COLO668 (cell line): ENCODE data around the gene DACT1.

Experiments
- DNase-seq: peaks from one replicate; lab custom pipeline; 2025; ENCODE audit not compliant: unreplicated experiment; lab: John Stamatoyannopoulos, UW

The DACT1 gene

GRCh38 chr14:58635091-58635830 lies 2.5 kb upstream of the DACT1 start:
- no peak for DNase-seq

- no peak for DNase-seq
These were observed 1.6 kb upstream of the DACT1 start for GRCh38 chr14:58636129-58636528.

- DNase-seq: no peak
These were observed 747 bp upstream of the DACT1 start for GRCh38 chr14:58637040-58637390.

- DNase-seq: peak; percentile 84
These were observed 752 bp downstream of the DACT1 start for GRCh38 chr14:58638231-58639197.

GRCh38 chr14:58639198-58639565 lies 1.4 kb downstream of the DACT1 start:
- no peak for DNase-seq

GRCh38 chr14:58639842-58640484 lies 2.2 kb downstream of the DACT1 start:
- peak; percentile 62 for DNase-seq

GRCh38 chr14:58640959-58641358 lies 3.2 kb downstream of the DACT1 start:
- no peak for DNase-seq

- no peak for DNase-seq
These were observed 3.7 kb downstream of the DACT1 start for GRCh38 chr14:58641509-58641908.

GRCh38 chr14:58643366-58643765 lies 5.6 kb downstream of the DACT1 start:
- no peak for DNase-seq

GRCh38 chr14:58645641-58646040 lies 7.9 kb downstream of the DACT1 start:
- no peak for DNase-seq

GRCh38 chr14:58646479-58646878 lies 8.7 kb downstream of the DACT1 start:
- DNase-seq: no peak

GRCh38 chr14:58647777-58648176 lies 10.0 kb downstream of the DACT1 start:
- DNase-seq: no peak

GRCh38 chr14:58650857-58651256 lies 13.1 kb downstream of the DACT1 start:
- DNase-seq: no peak

- no peak for DNase-seq
These were observed 19.1 kb downstream of the DACT1 start for GRCh38 chr14:58656671-58657411.

- DNase-seq: no peak
These were observed 21.3 kb downstream of the DACT1 start for GRCh38 chr14:58659061-58659460.

- no peak for DNase-seq
These were observed 22.1 kb downstream of the DACT1 start for GRCh38 chr14:58659846-58660245.

GRCh38 chr14:58660407-58660806 lies 22.6 kb downstream of the DACT1 start:
- no peak for DNase-seq

- DNase-seq: no peak
These were observed 24.3 kb downstream of the DACT1 start for GRCh38 chr14:58662018-58662417.

GRCh38 chr14:58662759-58663158 lies 25.0 kb downstream of the DACT1 start:
- DNase-seq: no peak

- DNase-seq: peak; percentile 91
These were observed 25.8 kb downstream of the DACT1 start for GRCh38 chr14:58663494-58664111.
